Activated T-cell treated with anti-CD3 and anti-CD28 coated beads for 48 hours (primary cell): Measurements from ENCODE around the gene XPNPEP2.
A peak's percentile ranks its signal among the peaks of the same experiment; 100 is the strongest.

Experiments
- DNase-seq: peaks from one replicate; pipeline ENCODE4 v3.0.0-alpha.2; 2020; ENCODE audit warnings: low read depth

Gene XPNPEP2

DNA sequence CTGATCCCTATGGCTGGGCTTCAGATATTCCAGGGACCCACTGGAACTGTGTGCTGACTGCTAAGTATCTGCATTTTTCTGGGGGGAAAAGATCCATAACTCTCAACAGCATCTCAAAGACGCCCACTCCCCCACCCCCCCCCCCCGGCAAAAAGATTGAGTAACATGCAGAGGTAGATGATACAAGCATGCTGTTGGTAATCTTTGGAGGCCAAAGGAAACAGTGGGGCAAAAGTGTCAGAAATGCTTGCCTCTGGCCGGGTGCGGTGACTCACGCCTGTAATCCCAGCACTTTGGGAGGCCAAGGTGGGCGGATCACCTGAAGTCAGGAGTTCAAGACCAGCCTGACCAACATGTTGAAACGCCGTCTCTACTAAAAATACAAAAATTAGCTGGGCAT, 12.2 kb downstream of the XPNPEP2 start:
- no peak for DNase-seq

DNA sequence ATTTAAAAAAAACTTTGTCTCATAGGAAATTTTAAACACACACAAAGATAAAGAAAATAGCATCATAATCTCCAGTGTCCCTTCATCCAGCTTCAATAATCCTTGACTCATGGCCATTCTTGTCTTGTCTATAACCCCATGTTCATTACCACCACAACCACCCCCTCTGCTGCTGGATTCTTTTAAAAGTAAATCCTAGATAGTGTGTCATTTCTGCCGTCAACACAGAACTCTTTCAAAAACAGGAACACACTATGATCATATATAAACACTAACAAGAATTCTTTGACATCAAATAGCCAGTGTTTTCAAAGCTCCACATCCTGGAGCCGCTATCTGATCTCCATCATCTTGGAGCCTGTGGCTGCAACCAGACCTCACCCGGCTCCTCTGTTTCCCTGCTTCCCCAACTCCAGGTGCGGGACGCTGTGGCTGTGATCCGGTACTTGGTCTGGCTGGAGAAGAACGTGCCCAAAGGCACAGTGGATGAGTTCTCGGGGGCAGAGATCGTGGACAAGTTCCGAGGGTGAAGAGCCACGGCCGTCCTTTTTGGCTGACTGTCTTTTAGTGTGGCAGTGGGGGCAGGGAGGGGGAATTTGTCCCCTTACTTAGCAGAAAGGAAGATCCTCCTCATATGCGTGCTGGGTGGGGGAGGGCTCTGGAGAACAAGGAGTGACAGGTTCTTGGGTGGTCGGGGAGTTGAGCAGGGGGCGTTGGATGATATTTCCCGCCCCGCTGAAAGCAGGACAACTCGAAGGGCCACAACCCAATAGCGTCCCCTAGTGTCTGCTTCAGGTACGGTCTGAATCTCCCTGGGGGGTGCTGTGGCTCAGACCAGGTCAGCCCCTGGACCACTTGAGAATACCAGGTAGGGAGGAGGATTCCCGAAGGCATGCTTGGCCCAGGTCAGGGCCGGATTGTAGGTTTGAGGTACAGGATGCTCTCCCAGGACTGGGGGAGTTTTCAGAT, 15.6 kb downstream of the XPNPEP2 start:
- no peak for DNase-seq

GRCh38 chrX:129755779-129756650, 17.2 kb downstream of the XPNPEP2 start:
- DNase-seq: no peak

DNA sequence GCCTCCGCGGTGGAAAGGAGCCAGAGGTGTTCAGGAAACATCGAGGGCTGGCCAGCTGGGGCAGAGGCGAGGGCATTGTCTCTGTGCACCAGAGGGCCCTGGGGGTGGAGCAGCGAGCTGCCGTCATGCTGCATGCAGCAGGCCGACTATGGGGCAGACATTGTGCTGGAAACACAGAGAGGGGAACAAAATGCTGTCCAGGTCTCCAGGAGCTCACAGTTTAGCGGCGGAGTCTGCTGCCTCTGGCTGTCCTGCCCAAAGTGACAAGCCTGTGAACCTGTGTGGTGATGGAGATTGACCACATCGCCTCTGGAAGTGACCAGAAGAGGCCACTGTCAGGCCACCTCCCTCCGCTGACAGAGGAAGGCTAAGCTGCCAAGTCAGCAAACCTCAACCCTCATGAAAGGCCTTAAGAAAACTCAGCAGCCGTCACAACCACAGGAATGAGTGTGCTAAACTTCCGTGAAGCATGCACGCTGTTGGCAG, 20.8 kb downstream of the XPNPEP2 start:
- DNase-seq: no peak

DNA sequence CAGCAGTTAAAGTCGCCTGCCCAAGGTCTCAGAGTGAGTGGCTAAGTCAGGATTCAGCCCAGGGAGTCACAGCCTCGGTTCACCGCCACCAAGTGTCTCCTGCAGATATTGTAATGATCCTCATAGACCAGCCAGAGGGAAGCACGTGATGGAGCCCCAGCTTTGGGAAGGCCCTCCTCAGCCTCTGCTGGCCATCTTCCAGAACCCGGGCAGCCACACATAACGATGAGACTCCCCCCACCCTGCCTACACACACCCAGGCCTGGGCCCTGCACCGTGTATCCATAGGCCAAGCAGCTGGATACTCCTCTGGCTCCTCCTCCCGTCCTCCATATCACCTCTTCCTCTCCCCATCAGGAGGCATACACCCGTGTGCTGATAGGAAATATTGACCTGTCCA, 21.4 kb downstream of the XPNPEP2 start:
- no peak for DNase-seq

DNA sequence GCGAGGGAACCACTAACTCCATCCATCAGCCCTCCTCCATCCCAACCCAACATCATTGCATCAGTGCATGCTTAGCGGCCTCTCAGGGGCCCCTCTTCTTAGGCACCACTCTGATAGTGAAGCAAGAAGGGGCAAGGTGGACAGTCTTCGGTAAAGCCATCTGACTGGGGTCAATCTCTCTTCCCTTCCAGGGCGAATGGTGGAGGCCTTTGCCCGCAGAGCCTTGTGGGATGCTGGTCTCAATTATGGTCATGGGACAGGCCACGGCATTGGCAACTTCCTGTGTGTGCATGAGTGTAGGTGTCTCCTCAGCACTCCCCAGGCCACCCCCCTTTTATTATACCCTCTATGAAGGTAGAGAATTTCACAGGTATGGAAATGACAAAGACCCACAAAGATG, 22.2 kb downstream of the XPNPEP2 start:
- DNase-seq: no peak

DNA sequence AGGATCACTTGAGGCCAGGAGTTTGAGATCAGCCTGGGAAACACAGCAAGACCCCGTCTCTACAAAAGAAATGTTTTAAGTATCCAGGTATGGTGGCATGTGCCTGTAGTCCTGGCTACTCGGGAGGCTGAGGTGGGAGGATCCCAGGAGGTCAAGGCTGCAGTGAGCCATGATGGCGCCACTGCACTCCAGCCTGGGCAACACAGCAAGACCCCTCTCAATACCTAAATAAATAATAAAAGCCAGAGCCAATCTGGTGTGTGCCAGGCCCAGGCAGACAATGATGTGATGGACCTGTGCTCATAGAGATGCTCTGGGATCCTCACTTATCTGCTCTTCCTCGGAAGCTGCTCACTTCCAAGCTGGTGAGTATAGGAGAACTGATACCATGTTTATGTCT, 22.8 kb downstream of the XPNPEP2 start:
- DNase-seq: no peak

GRCh38 chrX:129762448-129762847, 23.7 kb downstream of the XPNPEP2 start:
- no peak for DNase-seq

GRCh38 chrX:129763666-129764065, 24.9 kb downstream of the XPNPEP2 start:
- DNase-seq: no peak

DNA sequence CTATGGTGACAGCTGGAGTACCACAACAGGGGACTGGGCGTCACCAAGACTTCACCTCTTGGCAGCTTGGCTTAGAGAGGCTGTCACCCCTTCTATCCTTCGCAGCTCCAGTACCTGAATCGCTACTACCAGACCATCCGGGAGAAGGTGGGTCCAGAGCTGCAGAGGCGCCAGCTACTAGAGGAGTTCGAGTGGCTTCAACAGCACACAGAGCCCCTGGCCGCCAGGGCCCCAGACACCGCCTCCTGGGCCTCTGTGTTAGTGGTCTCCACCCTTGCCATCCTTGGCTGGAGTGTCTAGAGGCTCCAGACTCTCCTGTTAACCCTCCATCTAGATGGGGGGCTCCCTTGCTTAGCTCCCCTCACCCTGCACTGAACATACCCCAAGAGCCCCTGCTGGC, 29.4 kb downstream of the XPNPEP2 start:
- DNase-seq: no peak

DNA sequence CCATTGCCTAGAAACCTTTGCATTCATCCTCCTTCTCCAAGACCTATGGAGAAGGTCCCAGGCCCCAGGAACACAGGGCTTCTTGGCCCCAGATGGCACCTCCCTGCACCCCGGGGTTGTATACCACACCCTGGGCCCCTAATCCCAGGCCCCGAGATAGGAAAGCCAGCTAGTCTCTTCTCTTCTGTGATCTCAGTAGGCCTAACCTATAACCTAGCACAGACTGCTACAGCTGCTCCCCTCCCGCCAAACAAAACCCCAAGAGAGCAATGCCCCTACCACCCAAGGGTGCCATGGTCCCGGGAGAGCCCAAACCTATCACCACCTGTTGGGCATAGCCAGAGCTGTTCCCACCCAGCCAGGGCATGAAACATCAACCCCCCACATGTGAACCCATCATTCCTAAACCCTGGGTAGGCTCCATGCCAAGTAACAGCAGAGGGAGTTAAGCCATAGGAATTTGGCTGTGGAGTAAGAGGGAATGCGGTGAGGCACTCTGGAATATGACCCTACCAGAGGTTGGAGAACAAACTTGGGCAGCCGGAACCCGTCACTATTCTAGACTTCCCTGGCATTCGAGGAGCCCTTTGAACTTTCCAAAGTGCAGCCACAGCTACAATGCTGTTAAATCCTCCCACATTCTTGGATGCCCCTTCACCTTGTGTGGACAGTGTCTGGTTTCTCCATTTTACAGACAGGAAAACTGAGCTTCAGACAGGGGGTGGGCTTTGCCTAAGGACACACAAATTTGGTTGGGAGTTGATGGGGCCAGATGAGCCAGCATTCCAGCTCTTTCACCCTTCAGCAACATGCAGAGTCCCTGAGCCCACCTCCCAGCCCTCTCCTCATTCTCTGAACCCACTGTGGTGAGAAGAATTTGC, 30.0 kb downstream of the XPNPEP2 start:
- no peak for DNase-seq

DNA sequence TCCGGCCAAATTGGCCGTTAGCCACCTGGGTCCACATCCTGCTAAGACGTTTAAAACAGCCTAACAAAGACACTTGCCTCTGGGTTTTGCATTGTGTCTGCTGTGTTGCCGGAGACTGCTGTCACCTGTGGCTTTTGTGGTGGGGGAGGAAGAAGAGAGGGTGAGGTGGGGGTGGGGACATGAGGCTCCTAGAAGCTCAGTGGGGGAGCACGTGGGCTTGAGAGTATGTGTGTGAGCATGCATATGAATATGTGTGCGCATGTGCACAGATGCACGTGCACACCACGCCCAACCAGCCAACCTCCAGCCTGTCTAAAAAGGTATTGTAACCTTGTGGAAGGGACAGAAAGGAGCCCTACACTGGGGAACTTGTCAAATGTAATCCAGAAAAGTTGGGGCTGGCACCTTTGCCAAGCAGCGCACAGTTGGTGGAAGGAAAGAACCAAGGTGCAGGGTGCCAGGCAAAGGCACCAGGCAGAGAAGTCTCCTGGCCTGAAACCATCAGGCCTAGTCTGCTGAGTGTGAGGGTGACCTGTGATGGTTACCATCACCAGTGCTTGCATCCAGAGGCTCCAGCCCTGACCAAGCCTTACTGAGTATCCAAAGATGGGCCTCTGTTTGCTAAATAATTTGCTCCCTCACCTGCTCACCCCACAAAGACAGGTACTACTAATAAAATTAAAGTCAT, 30.8 kb downstream of the XPNPEP2 start:
- peak; percentile 52 for DNase-seq

GRCh38 chrX:129771266-129771995, 32.7 kb downstream of the XPNPEP2 start:
- DNase-seq: no peak

DNA sequence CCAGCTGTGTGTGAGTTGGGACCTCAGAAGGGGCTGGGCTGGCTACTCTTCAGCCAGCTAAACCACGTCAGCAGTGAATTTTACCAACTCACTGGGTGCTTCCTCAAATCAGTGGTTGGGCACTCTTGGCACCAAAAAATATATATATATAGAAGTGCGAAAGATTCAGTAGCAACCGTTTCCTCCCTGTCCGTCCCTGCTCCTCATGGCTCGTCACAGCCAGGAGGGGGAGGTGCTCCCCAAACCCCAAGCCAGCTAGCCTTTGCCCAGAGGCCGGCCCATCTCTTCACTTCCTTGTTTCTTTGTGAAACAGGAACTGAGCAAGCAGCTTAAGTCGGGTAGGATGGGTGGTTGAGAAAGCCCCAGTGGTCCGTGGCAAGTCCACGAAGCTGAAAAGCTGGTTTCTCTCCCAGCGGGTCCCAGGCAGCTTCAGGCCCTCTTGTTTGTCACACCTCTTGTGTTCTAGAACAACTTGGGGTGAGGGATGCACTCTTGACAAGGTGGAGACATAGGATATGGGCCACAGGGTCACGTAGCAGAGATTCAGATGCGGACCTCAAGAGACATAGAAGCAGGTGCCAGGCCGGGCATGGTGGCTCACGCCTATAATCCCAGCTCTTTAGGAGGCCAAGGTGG, 34.1 kb downstream of the XPNPEP2 start:
- DNase-seq: no peak

DNA sequence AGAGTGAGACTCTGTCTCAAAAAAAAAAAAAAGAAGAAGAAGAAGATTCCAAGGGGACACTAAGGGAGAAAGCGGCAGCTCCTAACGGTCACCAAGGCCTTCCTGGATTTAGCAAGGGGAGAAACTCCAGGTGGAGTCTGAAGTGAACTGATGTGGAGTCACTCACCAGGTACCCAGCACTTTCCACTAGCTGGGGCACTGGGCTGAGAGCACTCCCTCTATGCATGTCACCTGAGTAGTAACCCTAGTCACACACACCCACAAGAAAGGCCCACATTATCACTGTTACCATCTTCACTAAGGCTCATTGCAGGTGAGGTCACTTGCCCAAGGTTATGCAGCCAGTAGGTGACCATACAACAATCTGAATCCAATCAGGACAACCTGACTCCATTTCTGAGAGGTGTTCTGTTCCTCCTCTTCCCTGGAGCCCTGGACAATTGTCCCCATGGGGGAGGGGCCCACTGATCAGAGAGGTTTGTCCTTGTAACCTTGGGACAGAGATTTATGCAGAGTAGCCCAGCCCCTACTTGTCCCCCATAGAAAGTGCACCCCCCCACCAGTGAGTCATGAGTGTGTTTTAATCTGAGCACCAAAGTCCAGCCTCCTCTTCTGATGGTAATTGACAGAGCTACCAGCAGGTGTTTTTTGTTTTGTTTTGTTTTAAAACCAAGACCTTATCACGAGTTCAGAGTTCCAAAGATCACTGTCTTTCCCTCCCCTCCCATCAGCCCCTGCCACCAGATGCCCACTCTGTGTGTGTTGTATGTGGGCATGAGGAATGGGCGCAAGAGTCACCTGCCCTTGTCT, 35.1 kb downstream of the XPNPEP2 start:
- no peak for DNase-seq

GRCh38 chrX:129777218-129778030, 38.6 kb downstream of the XPNPEP2 start:
- DNase-seq: peak; percentile 64

DNA sequence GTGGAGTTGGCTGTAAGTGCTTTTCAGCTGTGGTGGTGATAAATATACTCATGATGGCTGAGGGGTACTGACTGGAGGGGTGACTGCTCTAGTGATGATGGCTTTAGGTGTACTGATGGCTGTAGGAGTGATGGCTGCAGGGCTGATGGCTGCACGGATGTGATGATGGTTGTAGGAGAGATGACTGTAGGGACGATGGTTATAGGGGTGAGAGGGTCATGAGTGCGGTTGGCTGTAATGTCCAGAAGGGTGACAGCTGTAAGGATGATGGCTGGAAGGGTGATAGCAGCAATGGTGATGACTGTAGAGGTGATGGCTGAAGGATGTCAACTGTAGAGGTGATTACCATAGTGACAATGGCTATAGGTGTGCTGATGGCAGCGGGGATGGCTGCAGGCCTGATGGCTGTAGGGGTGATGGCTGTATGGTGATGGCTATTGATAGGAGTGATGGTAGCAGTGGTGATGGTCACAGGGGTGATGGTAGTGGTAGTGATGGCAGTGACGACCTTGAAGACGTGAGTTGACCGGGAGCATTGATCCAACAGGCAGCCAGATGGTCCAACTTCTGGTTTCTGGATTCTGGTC, 40.4 kb downstream of the XPNPEP2 start:
- DNase-seq: no peak

DNA sequence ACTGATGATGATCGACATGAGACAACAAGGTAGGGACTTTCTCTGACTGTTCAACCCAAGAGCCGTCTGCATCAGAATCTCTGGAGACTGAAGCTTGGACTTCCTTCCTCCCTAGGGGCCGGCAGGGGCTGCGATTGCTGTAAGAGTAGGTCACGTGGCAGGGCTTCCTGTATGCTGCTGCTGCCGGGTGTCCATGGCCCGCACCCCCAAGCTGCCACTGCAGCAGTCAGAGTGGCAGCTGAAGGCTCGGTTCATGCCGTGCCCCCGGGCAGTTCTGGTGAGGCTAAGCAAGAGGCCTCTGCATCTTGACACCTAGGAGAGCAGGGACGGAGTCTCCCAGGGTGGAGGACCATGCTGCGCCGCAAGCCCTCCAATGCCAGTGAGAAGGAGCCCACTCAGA, 41.0 kb downstream of the XPNPEP2 start, which contains the start of gene SASH3:
Gene SASH3, plus strand, starts transcription at position 203 of the 400 bp plus-strand sequence. Its CDS starts 149 bp downstream, at position 352.
- peak; percentile 55 for DNase-seq
